NCI-H1694 treated with DMSO at 0.1 percent for 48 hours (cell line): ENCODE results near the gene PLG.
"Not testable (repeated sequence)": the region's sequence is repeated elsewhere in the genome, so short reads cannot be mapped to it uniquely, and the experiment has no call there.

ENCODE experiments used
- DNase-seq: peaks from one replicate; lab custom pipeline; 2025; lab: John Stamatoyannopoulos, UW

Gene PLG

GRCh38 chr6:160701918-160702680 is at the start of gene PLG:
TSS of gene PLG (plus strand) at chr6:160702244. CDS start at chr6:160702305, 61 bp downstream.
- not testable (repeated sequence) for DNase-seq

DNA sequence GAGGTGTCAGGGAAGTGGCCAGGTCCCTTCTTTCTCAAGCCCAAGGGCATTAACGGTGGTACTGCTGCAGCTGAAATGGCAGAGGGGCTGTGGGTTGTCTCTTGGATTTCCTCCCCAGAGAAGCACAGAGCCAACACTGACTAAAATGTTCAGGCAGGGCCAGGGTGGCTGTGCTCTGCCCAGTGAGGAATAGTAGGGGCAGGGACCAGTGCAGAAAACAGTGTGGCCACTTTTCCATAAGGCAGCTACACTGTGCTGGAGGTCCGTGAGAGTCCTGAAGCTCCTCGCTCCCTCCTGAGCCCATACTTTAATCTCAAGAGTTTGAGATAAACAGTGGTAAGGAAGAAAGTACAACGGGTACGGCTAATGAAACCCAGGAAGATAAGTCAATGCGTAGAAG is 42.5 kb upstream of the PLG start:
- no peak for DNase-seq

- DNase-seq: no peak
These were observed 40.8 kb upstream of the PLG start for GRCh38 chr6:160661216-160661615.

DNA sequence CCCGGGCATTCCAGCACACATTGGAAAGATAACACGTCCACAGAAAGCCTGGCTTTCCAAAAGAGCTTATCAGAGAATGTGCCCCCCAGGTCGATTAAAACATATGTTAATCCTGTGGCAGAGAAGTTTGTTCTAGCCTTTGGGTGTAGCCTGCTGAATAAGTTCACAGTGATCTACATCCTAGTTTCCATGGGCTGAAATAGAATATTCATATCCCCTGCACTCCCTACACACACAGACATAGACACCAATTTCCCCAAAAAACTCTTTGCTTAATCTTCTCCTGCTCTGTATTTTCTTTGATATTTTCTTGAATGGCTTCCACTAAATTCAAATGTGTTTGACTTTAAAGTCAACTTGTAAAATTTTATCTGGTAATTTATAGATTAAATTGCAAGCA is 39.6 kb upstream of the PLG start:
- DNase-seq: no peak

GRCh38 chr6:160662842-160663241 is 39.2 kb upstream of the PLG start:
- no peak for DNase-seq

- not testable (repeated sequence) for DNase-seq
These were observed 37.8 kb upstream of the PLG start, which contains the start of gene LPA for GRCh38 chr6:160664198-160664597. TSS of gene LPA (minus strand) at chr6:160664275. CDS start at chr6:160664214, 61 bp downstream.

GRCh38 chr6:160667639-160668481 is 34.2 kb upstream of the PLG start:
- no peak for DNase-seq

DNA sequence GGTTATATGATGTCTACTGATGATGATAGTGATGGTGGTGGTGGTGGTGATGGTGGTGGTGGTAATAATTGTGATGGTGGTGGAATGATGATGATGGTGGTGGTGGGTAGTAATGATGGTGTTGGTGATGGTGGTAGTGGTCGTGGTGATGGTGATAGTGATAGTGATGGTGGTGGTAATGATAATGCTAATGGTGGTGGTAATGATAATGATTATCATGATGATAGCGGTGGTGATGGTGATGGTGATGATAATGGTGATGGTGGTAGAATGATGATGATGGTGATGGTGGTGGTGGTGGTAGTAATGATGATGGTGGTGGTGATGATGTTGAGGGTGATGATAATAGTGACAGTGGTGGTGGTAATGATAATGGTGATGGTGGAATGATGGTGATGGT is 33.5 kb upstream of the PLG start:
- no peak for DNase-seq

DNA sequence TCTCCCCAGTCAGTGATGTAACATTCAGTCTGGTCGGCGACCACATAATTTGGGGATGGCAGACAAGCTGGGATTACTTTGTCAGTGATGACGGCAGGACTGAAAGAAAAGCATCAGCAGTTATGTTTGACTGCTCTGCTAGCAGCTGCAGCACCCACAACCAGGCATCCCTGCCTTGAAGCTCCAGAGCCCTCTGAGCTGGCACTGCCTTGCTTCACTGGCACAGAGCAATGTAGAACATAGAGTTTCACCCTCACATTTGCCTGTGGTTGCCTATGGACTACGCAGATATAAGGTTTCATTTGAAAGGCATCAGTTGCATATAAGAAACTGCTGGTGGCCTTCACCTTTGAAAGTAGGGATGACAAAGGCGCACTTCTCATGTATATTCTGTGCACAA is 25.6 kb upstream of the PLG start:
- not testable (repeated sequence) for DNase-seq

GRCh38 chr6:160678230-160678629 is 23.8 kb upstream of the PLG start:
- DNase-seq: no peak

DNA sequence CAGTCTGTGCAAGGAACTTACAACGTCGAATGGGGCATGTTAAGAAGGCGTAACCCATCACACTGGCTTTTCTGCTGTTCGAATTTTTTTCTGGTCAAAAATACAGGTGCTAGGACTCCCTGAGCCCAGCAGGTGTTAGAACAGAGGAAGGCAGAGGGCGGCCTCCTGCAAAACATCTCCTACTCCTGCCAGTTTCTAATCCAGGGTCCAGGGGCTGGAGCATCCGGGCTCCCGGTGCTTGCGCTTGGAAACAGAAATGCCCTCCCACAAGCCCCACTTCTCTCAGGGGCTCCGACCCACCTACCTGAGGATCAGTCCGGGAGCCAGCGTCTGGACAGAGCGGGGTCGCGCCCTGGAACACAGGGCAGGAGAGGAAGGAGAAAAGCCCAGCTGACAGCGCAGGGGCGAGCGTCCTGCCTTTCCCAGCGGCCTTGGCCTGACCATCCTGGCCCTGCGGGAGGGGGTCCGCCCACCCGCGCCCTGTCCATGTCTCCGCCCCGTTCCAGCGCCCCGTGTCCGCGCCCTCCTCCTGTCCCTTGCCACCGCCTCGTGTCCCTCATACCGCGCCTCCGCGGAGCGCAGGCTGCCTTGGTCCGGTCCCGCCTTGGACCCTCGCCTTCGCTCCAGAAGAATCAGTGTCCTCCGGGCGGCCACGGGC is 23.2 kb upstream of the PLG start:
- no peak for DNase-seq

- DNase-seq: no peak
These were observed 22.7 kb upstream of the PLG start for GRCh38 chr6:160679402-160679769.

DNA sequence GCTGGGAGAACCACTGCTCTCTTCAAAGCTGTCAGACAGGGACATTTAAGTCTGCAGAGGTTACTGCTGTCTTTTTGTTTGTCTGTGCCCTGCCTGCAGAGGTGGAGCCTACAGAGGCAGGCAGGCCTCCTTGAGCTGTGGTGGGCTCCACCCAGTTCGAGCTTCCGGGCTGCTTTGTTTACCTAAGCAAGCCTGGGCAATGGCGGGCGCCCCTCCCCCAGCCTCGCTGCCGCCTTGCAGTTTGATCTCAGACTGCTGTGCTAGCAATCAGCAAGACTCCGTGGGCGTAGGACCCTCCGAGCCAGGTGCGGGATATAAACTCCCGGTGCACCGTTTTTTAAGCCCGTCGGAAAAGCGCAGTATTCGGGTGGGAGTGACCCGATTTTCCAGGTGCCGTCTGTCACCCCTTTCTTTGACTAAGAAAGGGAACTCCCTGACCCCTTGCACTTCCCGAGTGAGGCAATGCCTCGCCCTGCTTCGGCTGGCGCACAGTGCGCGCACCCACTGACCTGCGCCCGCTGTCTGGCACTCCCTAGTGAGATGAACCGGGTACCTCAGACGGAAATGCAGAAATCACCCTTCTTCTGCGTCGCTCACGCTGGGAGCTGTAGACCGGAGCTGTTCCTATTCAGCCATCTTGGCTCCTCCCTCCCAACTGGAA is 16.8 kb upstream of the PLG start:
- not testable (repeated sequence) for DNase-seq

- no peak for DNase-seq
These were observed 16.1 kb upstream of the PLG start for GRCh38 chr6:160685762-160686450.

DNA sequence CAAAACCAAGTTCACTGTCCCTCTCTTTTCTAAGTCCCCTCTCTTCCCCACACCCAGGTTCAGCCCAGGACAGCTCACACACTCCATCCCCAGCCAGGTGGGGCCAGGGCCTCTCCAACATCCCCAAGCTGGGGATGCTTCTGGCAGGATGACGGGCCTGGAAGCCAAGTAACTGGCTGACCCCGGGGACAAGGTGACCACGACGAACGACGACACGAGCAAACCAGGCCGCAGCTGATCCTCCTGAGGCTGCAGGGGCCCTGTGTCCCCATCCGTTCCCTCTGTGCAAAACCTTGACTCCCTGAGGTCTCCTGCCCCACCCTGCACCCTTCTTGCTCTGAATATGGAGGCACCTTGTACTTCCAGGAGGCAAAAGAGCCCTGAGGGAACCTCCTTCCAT is 11.6 kb upstream of the PLG start:
- DNase-seq: no peak

DNA sequence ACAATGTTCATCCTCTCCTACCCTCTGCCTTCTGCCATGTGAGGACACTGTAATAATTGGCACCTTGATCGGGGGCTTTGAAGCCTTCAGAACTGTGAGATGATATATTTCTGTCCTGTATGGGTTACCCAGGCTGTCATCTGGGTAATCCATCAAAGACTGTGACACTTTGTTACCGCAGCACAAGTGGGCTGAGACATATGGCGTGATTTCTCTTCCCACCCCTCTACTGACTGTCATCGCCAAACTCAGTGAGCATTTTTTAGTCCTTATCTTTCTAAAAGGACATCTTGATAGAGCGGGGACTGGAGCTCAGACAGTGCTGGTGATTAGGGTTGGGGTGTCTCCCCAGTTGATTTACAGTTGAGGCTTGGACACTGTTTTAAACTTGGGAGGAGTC is 10.4 kb upstream of the PLG start:
- no peak for DNase-seq

- DNase-seq: no peak
These were observed 9.6 kb upstream of the PLG start for GRCh38 chr6:160692369-160692959.

GRCh38 chr6:160695025-160695424 is 7.0 kb upstream of the PLG start:
- not testable (repeated sequence) for DNase-seq

GRCh38 chr6:160695622-160696021 is 6.4 kb upstream of the PLG start:
- DNase-seq: not testable (repeated sequence)

DNA sequence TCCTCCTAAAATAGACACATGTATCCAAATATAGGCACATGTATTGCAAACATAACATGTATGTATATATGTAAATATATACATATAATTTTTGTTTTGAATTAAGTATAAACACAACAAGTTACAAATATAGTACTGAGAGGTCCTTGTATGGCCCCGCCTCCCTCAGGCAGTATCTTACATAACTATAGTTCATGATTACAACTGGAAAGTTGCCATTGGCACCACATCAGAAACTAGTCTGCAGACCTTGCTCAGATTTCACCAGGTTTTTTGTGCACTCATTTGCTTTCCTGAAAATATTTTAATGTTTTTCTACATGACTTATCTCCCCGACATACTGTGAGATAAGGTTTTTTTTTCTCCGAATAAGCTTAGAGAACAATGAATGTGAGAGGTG is 5.2 kb upstream of the PLG start:
- not testable (repeated sequence) for DNase-seq

- no peak for DNase-seq
These were observed 4.2 kb upstream of the PLG start for GRCh38 chr6:160697826-160698225.
